Stimulated activated CD8-positive, alpha-beta memory T cell treated with anti-CD3 and anti-CD28 coated beads, Interleukin-2, amount 100 ng/mL, for 48 hours (primary cell): ENCODE measurements around the gene CLN5.
A peak's percentile ranks its signal among the peaks of the same experiment; 100 is the strongest.

ENCODE experiments used
- DNase-seq, 2 donors: peaks; one replicate each; pipeline ENCODE4 v3.0.0-alpha.2; 2020; ENCODE audit warnings: low read depth in 2 of 2

The CLN5 gene

GRCh38 chr13:77016888-77017623, 25.2 kb downstream of the CLN5 start:
- no peak for DNase-seq

- DNase-seq = no peak
Observed at GRCh38 chr13:77019756-77020155, 27.9 kb downstream of the CLN5 start.

- no peak for DNase-seq
Observed at GRCh38 chr13:77022341-77022740, 30.5 kb downstream of the CLN5 start.

GRCh38 chr13:77026255-77026860, 34.5 kb downstream of the CLN5 start:
- DNase-seq = peak; percentile 58 to 63

GRCh38 chr13:77026861-77027621, 35.2 kb downstream of the CLN5 start, which contains the start of gene FBXL3:
TSS of gene FBXL3 (minus strand) at chr13:77027159. CDS start at chr13:77021860, 5,299 bp downstream.
- peak; percentile 63 to 71 for DNase-seq

- no peak for DNase-seq
Observed at GRCh38 chr13:77028202-77028601, 36.3 kb downstream of the CLN5 start.

- DNase-seq = no peak
Observed at GRCh38 chr13:77029436-77029835, 37.6 kb downstream of the CLN5 start.

GRCh38 chr13:77031656-77032243, 39.9 kb downstream of the CLN5 start:
- DNase-seq = no peak

GRCh38 chr13:77033717-77034302, 41.9 kb downstream of the CLN5 start:
- no peak for DNase-seq

- no peak for DNase-seq
Observed at GRCh38 chr13:77034881-77035280, 43.0 kb downstream of the CLN5 start.

- no peak for DNase-seq
Observed at GRCh38 chr13:77036279-77036678, 44.4 kb downstream of the CLN5 start.

- no peak for DNase-seq
Observed at GRCh38 chr13:77038907-77039480, 47.1 kb downstream of the CLN5 start.

- no peak for DNase-seq
Observed at GRCh38 chr13:77040076-77040475, 48.2 kb downstream of the CLN5 start.

GRCh38 chr13:77040835-77041234, 49.0 kb downstream of the CLN5 start:
- no peak for DNase-seq

GRCh38 chr13:77042566-77043177, 50.8 kb downstream of the CLN5 start:
- DNase-seq = no peak

- no peak for DNase-seq
Observed at GRCh38 chr13:77047649-77048343, 55.9 kb downstream of the CLN5 start.

GRCh38 chr13:77048681-77049080, 56.8 kb downstream of the CLN5 start:
- DNase-seq = no peak

GRCh38 chr13:77053192-77053591, 61.3 kb downstream of the CLN5 start:
- DNase-seq = no peak
